HG03139 (cell line): ENCODE results near the gene NUP93.

Experiments used
- ATAC-seq: cut with Tn5 transposase; IDR thresholded peaks from one replicate; pipeline ENCODE4 v1.9.1; 2021; ENCODE audit not compliant: unreplicated experiment

NUP93 gene

DNA sequence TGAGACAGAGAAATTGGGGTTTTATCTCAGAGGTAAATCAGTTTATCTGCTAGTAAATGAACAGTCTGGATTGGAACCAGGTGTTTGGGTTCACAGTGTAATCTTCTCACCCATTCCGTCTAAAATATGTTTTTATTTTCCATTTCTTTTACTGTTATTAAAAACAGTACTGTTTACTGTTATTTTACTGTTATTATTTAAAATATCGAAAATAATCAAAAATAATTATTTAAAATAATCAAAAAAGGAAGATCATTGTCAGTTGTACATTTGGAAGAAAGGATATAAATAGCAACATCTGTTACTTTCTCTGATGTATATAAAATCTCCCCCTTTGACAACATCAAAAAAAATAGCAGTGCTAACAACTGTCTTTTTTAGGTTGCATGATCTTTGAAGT lies 11.5 kb downstream of the NUP93 start:
- no peak for ATAC-seq

DNA sequence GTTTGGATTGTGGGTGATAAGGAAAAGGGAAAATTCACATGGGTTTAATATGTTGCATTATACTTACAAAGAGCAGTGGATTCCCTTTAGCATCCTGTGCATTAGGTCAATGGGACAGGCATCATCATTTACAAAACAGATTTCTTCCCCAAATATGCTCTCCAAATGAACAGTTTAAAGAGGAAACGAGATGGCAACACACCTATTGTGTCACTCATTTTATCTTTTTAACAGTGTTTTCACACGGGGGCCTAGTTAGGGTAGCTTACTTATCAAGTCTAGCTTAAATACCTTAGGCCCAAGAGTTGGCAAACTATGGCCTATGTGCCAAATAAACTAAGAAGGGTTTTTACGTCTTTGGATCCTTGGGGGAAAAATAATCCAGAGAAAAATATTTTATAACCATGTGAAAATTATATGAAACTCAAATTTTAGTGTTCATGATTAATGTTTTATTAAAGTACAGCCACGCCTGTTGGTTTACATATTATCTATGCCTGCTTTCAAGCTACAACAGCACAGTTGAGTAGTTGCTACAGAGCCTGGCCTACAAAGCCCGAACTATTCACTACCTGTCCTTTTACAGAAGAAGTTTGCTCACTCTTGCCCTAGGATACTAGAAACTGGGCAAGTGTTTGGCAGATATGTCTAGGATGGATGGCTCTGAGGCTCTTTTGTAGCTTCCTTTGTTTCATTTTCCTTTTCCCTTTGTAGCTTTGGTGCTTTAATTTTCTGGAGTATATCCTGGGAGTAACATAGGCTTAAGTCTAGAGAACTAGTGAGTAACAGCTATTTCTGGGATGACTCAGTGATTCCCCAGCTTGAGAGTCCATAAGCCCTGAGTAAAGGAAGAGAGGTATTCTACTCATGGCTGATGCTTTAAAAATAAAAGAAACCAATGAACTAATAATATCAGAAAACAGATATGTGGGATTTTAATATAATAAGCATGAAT lies 12.4 kb downstream of the NUP93 start:
- no peak for ATAC-seq

DNA sequence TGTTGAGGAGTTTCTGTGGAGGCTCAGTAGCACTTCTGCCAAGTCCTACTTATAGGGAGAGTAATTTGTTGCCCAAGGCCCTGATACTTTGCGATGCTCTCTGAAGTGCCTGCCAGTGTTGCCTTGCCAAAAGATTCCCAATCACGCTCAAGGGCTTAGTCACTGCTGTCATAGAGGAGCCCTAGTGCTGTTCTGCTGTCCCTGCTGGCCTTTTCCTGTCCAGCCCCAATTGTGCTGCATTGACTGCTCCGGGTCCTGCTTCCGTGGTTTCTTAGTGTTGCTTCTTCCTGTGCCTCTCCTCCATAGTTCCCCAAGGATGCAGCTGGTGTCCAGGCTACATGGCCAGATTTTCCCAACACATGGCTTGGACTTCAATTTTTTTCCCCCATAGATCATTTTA lies 13.9 kb downstream of the NUP93 start:
- ATAC-seq = no peak

DNA sequence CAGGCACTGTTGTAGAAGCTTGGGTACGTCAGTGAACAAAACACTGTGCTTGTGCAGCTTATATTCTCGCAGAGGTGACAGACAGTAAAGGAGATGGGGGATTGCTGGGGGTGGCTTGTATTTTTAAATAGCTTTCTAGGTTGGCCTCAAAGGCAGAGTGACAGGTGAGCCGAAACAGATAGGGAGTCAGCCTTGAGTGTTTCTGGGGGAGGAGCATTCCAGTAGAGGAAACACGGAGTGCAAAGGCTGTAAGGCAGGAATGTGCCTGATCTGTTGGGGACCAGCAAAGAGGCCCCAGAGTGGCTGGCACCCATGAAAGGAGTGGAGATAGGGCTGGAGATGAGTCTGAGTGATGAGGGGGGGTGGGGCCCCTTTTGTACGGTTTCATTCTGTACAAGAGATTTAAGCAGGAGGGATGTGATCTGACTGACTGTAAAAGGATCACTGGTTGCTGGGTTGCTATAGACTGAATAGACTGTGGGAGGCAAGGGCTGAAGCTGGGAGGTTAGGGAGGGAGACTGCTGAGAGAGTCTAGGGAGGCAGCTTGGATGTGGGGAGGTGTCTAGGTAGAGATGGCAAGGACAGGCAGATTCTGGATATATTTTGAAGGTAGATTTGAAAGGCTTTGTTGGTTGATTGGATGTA lies 15.2 kb downstream of the NUP93 start:
- ATAC-seq = no peak

DNA sequence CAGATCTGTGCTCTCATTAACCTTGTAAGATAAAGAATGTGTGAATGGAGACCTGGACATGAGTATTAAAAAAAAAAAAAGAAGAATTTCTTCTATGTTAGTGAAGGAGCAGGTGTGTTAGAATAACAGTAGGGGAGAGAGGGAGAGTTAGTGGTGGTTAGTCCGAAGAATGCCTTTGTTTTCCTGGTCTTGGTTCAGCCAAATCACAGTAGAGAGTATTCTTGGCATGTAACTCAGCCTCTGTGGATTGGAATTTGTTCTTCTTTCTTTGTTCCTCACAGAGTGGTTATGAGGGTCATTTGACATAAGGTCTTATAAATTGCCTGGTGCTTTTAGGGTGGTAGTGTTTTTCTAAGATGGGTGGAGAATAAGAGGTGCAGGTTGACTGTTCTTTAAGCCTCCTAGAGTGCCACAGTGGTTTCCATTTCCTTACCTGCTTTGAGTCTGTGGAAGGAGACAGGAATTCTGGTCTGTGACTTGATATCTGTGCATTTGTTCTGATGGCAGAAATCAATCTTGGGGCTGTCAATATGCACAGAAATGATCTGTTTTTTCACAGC lies 17.6 kb downstream of the NUP93 start:
- ATAC-seq = no peak

DNA sequence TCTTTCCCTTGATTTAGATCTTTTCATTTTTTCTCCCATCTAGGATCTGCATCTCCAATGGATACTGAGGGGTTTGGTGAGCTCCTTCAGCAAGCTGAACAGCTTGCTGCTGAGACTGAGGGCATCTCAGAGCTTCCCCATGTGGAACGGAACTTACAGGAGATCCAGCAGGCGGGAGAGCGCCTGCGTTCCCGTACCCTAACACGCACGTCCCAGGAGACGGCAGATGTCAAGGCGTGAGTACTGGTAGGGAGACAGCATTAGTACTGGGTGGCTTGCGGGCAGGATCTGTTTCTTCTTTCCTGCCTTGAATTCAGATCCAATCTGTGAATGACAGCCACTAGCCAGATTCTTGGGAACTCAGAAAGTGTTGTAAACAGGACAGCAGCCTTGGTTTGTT lies 18.3 kb downstream of the NUP93 start:
- no peak for ATAC-seq

DNA sequence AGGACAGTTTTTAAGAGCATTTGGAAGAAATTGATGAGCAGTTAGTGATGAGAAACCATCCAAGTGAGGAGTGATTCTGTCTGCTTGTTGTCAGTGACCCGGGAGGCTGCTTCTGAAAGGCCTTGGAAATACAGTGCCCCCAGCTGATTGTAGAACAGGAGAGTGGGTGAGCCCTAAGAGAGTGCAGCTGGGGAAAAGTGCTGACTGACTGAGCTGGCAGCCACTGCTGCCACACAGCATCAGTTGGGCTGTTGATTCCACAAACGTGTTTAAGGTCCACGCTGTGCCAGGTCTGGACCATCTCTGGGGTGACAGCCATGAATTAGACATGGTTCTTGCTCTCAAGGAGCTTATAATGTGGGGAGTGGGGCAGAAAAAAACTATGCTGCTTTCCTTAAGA lies 18.9 kb downstream of the NUP93 start:
- no peak for ATAC-seq

DNA sequence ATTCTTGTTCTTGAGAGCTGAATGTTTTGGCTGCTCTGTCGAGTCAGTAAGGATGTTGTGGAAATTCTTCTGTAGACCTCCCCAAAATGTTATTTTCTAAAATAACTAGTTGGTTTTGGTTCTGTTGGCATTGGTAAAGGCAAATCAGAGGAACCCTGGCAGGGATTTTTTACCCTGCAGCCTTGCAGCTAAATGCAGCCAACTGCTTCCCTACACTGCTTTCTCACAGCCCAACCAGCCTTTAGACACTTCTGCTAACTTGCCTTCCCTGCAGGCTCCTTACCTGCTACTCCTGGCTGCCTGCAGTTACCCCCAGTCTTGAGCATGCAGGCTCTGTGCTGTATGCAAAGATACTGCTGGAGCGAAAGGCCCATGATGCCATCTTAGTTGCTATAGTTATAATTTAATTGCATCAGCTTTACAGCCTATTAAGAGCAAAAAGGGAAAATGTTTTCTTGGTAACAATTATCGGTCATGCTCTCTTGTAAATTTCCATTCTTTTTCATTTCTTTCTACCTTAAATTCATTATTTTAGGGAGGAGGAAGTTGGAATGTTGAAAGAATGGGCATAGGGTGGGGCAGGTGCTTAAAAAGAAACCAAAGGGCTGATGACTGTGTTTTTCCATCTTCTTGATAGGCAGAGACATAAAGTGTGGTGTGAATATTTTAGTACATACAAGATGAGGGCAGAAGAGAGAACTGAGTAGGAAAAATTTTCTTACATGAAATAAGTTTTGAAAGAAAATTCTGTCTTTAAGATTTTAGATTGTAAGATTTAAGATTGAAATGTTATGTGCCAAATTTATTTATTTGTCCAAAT lies 20.0 kb downstream of the NUP93 start:
- no peak for ATAC-seq

DNA sequence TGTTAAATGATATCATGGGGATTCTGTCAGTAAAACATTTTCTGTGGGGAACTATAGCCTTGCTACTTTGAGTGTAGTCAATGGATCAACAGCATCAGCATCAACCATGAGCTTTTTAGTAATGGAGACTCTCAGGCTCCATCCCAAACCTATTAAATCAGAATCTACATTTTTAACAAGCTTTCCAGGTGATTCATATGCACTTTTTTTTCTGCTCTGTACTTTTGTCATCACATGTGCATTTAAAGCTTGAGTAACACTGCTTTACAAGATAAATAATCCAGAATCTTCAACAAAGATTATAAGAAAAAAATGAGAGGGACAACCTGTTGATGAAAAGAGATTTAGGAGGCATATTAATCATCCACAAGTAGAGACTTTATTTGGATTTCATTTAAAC lies 23.5 kb downstream of the NUP93 start:
- no peak for ATAC-seq

DNA sequence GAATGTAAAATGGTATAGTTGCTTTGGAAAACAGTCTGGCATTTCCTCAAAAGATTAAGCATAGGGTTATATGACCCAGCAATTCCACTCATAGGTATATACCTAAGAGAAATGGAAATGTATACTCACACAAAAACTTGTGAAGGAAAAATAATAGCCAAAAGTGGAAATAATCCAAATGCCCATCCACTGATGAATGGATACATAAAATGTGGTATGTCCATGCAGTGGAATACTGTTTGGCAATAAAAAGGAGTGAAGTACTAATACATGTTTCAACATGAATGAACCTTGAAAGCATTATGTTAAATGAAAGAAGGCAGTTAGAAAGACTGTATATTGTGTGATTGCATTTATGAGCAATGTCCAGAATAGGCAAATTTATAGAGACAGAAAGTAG lies 25.1 kb downstream of the NUP93 start:
- no peak for ATAC-seq

DNA sequence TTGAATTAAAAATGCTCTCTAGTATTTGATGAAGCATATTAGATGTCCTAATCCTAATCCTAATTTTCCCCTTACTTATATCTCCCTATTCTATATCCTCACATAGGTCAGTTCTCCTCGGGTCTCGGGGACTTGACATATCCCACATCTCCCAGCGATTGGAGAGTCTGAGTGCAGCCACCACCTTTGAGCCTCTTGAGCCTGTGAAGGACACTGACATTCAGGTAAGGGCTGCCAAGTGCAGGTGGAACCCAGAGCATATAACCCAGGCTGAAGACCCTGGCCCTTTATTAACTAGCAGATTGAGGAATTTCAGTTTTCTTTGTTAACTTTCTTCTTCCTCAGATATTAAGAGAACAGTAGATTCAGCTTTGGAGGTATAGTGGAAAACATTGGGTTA lies 28.5 kb downstream of the NUP93 start:
- ATAC-seq = no peak

DNA sequence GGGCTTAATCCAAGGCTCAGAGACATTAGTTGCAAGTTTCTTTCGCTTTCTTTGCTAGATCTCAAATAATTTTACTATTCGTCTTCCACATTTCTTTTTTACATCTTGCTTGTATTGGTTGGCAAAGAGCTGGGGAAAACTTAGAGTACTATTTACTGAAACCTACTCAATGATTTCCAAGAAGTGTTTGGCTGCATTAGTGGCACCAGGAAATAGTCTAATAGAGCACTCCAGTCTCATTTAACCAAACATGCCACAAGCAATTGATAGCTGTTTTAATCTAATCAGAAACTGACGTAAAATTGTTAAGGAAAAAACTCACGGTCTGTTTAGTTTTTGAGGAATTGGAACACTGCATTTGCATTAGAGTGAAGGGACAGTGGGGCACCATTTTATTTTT lies 29.0 kb downstream of the NUP93 start:
- no peak for ATAC-seq

DNA sequence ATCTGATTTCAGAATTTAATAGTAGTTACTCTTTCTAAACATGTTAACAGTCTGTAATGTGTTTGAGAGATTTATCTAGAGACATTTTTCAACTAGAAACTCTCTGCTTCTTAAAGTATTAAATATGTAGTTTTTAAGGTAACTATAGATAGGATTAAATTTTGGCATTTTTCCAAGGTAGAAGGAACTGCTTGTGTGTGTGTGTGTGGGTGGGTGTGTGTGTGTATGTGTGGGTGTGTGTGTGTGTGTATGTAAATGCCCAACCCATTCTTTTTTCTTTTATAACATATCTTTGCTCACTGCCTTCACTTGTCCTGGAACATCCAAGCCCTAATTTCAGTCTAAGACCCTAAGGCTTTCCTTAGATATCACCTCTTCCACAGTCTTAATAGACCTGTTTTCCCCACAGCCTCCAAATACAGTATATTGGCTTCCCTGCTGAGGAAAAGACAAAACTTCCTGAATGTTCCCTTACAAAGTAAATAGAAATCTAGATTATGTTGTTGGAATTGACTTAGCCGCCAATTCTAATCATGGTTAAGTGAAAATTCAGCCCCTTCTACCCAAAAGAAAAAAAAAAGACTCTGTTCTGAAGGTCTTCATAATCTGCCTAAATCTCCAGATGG lies 33.5 kb downstream of the NUP93 start:
- no peak for ATAC-seq

DNA sequence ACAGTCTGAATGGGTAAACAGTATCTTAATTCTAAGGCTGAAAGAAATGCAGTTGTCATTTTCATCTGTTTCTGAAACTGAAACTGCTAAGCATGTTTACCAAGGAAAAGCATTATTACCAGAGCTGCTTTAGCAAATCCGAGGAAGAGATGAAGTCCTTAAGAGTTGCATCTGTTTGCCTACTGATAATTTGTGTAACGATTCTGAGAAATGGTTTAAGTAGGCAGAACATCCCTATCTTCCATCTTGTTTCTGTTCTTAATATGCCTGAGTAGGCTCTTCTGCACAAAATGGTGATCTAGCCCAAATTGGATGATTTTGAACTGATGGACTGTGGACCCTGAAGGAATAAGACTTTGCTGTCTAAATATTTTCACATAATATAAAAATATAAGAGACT lies 34.9 kb downstream of the NUP93 start:
- no peak for ATAC-seq

DNA sequence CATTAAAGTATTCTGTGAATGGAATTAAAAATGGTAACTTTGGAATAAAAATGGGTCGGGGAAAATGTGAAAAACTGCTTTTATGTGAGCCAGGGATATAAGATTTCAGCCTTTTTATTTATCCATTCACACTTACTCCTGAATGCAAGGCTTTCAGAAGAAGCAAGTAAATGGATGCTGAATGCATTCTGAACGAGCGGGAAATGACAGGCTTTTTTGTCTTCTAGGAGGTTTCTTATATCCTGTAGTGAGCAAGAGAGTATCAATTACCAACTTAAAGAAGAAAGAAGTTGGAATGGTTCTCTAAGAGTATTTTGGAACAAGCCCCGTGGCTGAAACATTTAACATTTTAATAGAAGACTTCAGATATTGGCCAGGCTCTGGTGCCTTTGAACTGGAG lies 36.0 kb downstream of the NUP93 start:
- ATAC-seq = no peak

DNA sequence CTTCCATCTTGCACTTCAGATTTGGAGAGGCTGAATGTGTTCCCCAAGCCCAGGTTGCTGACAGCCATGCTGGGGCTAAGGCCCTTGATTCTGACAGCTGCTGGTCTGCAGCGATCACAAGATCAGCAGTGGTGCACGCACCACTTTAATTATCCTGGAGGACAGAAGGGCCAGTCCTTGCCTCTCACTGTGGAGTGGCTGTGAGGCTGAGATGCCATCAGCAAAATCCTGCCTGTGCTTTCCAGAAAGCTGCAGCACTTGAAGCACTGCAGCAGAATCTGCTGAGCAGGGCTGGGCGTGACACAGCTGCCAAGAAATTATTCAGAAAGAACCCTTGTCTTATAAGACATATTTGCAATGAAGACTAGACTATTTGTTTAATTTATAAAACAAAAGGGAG lies 37.1 kb downstream of the NUP93 start:
- ATAC-seq = no peak

DNA sequence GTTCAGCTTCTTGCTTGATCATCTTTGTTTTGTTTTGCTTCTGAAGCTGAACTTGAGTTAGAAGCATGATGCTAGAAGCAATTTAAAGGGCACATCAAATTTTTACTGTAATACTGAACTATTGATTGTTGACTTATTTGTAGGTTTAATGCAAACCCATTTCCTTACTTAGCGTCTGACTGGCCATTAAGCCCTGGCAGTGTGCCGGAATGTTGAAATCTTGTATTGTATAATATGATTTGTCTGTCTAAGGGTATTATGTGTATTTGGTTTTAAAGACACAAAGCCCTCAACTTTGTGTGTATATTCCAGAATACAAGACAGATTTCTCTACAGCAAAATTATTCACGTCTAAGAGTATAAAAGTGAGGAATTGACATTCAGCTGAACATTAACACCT lies 39.7 kb downstream of the NUP93 start:
- ATAC-seq = no peak

DNA sequence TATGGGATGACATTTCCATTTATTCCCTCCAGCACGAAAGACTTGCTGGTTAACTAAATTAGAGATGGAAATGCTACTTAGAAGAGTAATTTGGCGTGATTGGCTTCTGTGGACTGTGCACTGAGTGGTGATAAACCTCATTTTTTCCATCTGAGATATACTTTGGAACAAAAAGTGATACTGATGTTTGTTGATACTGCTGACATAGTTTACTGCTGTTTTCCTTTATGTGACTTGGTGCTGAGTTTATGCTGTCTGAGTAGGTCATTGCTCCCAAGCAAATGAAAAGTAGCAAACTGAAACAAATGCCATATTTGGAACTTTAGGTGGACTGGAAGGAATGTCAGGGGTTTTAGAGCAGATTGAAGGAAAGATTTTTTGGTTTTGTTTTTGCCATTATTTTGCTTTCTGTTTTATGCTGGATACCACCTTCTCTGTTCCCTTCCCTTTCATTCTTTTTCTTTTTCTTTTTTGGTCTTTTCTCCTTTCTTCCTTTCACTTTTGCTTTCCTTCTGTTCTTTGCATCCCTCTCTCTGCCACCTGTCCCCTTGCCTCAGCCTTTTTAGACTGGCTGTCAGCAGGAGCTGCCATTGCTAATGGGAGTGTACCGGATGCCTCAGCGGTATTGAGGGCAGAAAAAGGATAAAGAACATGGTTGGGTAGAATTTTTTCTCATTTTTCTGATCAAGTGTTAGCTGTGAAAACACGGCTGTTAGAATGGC lies 41.8 kb downstream of the NUP93 start:
- no peak for ATAC-seq

DNA sequence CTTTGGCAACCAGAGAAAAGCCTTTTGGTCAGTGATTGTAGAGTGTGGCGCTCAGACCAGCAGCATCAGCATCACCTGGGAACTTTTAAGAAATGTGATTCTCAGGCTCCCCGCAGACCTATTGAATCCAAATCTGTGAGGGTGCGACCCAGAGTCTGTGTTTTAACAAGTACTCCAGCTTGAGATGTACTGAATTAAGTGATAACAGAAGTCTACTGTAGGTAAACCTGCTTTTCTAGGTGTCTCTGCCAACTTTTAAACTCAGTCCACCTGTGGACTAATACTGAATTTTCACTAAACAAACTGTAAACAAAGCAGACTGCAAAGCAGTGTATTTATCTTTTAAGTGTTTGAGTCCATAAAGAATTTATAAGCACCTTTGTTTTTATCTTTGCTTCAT lies 43.6 kb downstream of the NUP93 start:
- no peak for ATAC-seq

DNA sequence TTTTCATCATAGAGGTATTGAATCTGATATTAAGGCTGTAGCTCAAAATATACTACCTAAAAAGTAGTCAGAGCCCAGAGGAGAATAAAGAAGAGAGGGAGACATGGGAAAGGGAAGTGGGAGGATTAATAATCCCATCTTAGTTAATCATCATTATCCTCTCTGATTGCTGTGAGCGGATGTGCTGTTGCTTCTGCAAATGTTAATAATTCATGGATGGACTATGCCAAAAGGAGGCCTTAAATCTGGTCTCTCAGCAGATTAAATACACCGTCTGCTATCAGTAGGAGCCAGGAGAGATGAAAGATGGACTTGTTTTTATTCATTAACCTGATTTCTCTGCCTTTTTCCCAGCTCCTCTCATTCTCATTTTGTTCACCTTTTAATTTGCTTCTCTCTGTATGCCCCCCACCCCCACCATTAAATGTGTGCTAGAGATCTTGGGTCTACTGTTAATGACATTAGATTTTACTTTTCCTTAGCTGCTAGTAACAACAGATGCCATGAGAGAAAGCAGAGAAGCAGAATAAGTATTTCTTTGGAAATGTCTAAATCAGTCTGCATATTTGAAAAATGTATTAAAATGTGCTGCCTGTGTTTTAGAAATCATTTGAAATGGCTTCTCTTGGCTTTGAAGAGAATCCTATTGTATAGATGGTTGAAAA lies 44.2 kb downstream of the NUP93 start:
- no peak for ATAC-seq
